Daoy (cell line): ENCODE results near the gene KRT73. TPM values are rescaled to one million over a fixed set of nuclear protein-coding genes. Genes with fewer than 3 reads are reported as not detected.
A peak's percentile ranks its signal among the peaks of the same experiment; 100 is the strongest.

ENCODE experiments used
- DNase-seq: peaks from one replicate; pipeline ENCODE4 v3.0.0-alpha.2; 2015; ENCODE audit warnings: low read depth
- total RNA-seq: library from RNA; depleted of rRNA; stranded (reverse); fragments of >200 nt; shearing (Covaris generic); gene quantifications from 2 replicates; pipeline ENCODE4 v1.2.3, GENCODE V29; 2014; rRNA removed

The KRT73 gene
- total RNA-seq, 1 experiment from 2014 or later = not detected

DNA sequence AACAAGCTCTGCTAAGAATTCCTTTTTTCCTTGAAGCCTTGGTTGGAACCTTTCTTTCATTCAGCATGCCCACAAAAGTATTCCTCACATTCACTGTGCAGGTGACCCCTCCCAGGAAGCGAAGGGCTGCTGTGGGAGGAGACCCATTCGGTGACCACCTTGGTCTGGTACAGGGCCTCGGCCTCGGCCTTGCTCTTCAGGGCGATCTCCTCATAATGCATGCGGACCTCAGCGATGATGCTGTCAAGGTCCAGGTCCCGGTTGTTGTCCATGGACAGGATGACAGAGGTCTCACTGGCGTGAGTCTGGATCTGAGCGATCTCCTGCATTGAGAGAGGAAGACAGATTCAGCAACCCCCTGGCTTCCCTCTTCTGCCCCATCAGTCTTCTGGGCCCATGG lies 47.8 kb downstream of the KRT73 start:
- no peak for DNase-seq

DNA sequence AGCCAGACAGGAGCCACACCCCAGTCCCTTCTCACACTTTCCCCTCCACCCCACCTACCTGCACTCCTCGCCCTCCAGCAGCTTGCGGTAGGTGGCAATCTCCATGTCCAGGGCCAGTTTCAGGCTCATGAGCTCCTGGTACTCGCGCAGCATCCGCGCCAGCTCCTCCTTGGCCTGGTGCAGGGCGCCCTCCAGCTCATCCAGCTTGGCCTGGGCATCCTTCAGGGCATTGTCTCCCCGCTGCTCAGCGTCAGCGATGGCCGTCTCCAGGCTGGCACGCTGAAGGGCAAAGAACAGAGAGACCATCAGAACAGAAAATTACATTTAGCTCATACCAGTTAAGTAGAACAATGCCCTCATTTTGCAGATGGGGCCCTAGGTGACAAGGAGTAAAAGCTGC lies 50.2 kb downstream of the KRT73 start:
- no peak for DNase-seq

DNA sequence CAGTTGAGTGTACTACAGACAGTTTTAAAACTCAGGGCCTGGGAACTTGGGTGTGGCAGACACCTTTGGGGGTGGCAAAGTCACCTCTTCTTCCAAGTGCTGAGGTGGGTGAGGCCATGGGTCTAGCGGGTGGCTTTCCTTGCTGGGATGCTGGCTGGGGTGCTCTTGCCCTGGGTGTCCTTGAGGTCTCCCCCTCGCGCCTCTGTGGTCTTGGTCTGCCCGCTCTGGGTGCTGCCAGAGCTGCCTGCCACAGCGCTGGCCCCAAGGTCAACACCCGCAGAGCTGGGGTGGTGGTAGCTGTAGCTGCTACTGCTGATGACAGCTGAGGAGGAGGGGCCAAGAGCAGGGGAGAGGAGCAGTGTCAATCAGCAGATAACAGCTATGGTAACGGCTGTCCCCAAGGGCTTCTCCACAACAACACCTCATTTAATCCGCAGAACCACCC lies 51.5 kb downstream of the KRT73 start:
- no peak for DNase-seq

DNA sequence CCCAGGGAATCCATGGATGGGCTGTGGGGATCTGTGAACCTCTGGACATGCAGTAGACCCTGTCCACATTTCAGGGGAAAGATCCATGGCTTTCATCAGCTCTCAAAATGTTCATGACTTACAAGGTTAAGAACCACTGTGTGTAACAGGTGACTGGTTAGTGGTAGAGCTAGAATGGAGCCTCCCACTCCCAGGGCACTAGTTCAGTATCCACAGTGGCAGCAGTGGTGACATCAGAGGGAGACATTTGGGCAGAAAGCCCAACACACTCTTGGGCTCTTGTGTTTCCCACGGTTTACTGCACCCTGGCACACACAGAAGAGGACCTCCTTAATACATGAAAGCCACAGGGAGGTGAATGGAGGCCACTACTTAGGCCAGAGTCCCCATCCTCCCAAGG lies 53.8 kb downstream of the KRT73 start:
- DNase-seq = no peak

DNA sequence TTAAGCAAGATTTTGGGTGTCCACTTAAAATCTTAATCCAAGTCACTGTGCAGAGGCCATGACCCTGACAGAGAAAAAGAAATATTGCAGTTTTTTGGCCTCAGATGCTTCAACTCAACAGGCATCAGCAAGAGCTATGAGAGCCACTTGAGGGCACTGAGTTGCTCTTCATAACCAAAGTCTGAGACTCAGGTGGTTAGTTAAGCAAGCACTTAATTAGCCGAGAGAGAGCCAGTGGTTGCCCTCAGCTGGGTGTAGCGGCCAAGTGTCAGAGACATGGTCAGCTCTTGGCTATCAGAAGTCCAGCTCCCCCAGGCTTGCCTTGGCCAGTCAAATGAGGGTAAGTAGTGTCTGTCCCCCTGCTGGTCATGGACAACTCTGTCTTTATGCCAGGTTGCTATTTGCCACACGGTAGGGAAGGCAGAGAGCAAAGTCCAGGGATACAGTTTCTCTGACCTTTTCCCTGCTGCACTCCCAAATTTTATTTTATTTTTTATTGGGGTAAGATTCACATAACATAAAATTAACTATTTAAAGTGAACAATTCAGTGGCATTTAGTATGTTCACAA lies 56.4 kb downstream of the KRT73 start:
- DNase-seq = peak; percentile 19

DNA sequence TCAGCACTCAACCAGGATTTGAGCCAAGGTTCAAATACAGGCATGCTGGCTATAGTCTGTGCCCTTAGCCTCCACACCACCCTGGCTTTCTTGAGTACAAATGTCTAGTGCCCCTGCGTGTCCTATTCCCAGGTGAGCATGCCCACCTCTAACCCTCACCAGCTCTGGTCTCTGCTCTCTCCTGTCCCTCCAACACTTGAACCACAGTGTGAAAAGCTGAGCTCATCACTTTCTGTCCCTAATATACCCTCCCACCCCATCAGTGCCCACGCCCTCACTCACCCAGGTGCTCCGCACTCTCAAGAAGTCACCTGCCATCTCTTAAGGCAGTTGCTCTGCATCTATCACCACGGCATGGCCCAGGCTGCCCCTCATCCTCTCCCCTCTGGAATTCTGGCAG lies 58.4 kb downstream of the KRT73 start:
- no peak for DNase-seq

DNA sequence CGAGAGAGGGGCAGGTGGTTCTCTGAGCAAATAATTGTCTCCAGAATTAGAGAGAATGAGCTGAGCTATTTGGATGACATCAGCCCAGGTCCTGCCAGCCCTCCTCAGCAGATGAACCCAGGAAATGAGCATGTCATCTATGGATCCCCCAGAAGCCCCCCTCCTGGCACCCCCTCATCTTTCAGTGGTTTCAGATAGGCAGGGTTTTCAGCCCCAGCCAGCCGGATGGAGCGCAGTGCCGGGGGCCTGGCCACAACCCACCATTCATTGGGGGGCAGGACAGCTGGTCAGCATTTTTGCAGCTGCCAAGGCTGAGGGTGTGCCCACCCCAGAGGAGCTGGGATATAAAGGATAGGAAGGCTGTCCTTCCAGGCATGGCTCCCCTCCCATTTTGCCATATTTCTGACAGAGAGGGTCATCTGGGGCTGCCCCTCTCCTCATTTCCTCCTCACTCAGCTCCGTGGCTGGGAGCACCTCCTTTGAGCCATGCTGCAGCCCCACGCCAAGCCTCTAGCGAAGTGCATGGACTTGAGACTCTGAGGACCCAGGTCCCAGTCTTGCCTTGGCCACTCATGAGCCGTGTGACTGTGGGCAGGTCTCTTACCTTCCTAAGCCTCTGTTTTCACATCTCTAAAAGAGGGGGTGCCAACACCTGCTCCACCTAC lies 59.4 kb downstream of the KRT73 start:
- no peak for DNase-seq

Other genes starting within 250 kb of the KRT73 start
- not detected in 2 replicates for gene KRT84, start 232.9 kb downstream of the KRT73 start, total RNA-seq
- gene KRT82, start 212.2 kb downstream of the KRT73 start, total RNA-seq = not detected in 2 replicates
- 1.1 and 2.7 TPM in 2 replicates for gene KRT75, start 184.2 kb downstream of the KRT73 start, total RNA-seq
- not detected in 2 replicates for gene KRT6B, start 166.4 kb downstream of the KRT73 start, total RNA-seq
- gene KRT6C, start 144.8 kb downstream of the KRT73 start, total RNA-seq = not detected in 2 replicates
- not detected in 2 replicates for gene KRT6A, start 125.3 kb downstream of the KRT73 start, total RNA-seq
- 0.36 TPM in 1 of 2 replicates, not detected in the other for gene KRT5, start 98.2 kb downstream of the KRT73 start, total RNA-seq
- not detected in 2 replicates for gene KRT71, start 65.4 kb downstream of the KRT73 start, total RNA-seq
- gene KRT74, start 44.7 kb downstream of the KRT73 start, total RNA-seq = not detected in 2 replicates
- not detected in 2 replicates for gene KRT72, start 17.1 kb downstream of the KRT73 start, total RNA-seq
- 0.03 and 0.40 TPM in 2 replicates for gene KRT2, start 33.7 kb upstream of the KRT73 start, total RNA-seq
- gene KRT1, start 61.8 kb upstream of the KRT73 start, total RNA-seq = not detected in 2 replicates
- not detected in 2 replicates for gene KRT77, start 85.0 kb upstream of the KRT73 start, total RNA-seq
- gene KRT76, start 158.8 kb upstream of the KRT73 start, total RNA-seq = not detected in 2 replicates
- not detected in 2 replicates for gene KRT3, start 177.6 kb upstream of the KRT73 start, total RNA-seq
- not detected in 2 replicates for gene KRT4, start 195.6 kb upstream of the KRT73 start, total RNA-seq
- gene KRT79, start 215.8 kb upstream of the KRT73 start, total RNA-seq = 0.57 and 2.6 TPM in 2 replicates
- gene KRT78, start 230.4 kb upstream of the KRT73 start, total RNA-seq = 1.2 TPM in 1 of 2 replicates, not detected in the other